ENCODE data around the gene TMEM191C.
"Not testable (repeated sequence)": the region's sequence is repeated elsewhere in the genome, so short reads cannot be mapped to it uniquely, and the experiment has no call there.

TMEM191C gene

GRCh38 chr22:21446128-21446826, 20.9 kb upstream of the TMEM191C start:
- no peak for DNase-seq

DNA sequence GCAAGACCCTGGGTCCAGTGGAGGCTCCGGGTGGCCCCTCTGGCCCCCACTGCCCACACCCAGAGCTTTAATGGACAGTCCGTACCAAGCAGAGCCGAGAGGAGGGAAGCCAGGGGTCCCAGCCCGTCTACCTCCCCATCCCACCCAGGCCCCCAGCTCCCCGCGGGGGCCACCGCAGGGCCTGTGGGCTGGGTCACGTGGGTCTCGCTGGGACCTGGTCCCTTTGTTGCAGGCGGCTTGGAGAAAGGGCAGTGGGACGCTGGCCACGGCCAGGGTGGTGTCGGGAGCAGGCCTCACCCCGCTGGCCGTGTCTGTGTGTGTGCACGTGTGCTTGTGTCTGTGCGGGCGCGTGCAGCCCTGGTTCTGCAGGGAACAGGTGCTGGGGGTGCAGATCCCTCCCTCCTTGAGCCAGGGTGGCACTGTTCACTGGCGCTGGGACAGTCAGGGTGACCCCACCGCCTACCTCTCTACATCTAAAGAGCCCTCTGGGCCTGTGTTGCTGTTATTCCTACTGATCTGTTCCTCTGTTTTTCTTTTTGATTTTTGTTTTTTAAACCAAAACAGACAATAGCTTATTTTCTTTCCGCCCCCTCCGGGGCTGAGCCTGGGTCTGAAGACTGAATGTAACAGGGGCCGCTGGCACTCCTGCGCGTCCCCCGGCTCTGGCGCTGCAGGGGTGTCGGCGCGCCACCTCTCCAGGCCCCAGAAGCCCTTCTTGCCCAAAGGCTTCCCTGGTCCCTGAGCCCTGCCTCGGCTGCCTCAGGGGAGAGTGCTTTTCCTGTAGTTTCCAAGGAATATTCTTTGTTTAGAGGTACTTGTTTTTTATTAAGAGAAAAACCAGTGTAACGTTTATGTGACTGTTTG, 20.1 kb upstream of the TMEM191C start:
- DNase-seq, result no peak

DNA sequence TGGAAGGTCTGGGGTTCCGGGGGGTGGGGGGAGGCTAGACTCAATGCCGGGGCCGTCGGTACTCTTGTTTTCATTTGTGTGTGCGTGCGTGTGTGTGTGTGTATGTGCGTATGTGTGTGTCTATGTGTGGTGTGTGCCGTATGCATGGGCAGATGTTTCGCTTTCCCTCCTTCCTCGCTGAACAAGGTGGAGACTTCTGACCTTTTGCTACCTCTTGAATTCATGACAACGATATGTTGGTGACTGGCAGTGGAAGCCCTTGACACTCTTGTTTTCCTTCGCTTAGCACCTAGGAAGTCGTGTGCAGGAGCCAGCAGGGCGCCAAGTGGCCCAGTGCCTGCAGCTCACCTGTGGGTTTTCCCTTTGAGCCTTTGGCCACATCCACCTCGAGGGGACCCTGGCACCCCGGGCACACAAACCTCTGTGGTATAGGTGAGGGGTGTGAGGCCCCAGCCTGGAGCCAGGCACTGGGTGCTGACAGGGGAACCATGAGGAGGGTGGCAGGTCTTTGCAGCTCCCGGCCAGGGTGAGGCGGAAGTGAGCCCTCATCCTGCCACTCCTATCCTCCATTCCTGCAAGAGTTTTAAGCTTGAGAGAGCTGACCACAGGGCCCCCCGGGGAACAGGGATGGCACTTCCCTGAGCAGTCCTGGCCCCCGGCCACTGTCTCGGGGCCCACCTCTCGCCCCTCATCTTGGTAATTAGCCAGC, 19.3 kb upstream of the TMEM191C start:
- no peak for DNase-seq

DNA sequence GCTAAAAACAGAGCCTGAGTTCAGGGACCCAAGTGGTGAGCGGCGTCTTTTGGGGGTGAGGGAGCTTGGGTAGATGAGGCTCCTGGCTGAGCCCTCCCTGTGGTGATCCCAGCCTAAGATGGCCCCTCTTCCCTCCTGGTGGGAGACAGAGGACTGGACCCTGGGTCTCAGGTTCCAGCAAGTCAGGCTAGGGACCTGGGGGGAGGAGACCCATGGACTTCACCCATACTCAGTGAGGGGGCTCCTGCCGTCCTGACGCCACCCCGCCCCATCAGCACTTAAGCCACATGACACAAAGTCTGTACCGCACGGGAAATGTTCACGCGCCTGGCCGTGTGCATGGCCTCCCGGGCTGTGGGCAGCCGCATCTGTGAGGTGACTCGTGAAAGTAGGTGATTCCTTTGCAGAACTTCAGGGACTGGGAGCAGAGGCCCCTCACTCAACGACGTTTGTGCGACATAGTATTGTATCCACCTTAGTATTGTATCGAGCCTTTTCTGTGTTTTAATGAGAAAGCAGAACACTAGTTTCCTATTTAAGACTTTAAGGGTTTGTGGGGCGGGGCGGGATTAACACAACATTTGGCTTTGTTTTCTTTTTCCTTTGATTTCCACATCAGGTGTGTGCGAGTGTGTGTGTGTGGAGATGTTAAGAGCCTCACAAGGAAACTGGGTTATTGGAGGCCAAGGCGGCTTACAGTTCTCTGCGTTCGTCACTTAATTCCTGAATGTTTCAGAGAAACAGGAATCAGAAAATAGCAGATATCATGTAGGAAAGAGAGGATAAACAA, 18.4 kb upstream of the TMEM191C start:
- DNase-seq, result no peak

DNA sequence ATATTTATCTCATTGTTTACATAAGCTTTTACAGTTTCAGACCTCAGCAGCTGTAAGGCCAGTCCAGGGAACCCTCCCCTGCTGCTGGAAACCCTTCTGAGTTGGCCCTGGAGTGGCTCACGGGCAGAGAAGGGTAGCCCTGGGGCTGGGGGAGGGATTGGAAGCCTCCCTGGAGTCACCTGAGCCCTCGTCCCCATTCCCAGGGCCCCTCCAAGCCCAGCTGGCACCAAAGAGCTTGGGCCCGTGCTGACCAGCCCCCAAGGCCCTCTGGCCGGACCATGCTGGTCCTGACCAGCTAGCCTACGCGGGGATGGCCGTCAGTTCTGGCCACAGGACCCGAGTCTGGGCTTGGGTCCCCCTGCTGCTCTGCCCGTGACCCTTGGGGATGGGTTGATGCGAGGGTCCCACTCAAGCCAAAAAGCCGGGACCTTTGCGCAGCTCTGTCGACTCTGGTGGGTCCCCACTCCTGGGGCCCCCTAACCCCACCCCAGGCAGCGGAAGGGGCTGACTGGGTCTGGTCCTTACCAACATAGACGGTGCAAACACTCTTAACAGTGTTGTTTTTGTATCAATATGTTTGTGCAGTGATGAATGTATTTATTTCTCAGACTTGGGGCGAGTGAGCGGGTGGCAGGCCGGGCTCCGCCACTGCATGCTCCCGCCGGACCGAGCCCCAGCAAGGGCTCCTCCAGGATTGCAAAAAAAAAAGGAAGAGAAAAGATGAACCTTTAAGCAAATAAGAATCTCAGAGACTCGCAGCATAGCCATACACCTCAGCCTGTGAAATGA, 17.5 kb upstream of the TMEM191C start:
- DNase-seq, result no peak

- no peak for DNase-seq
These were observed 16.8 kb upstream of the TMEM191C start for GRCh38 chr22:21450320-21450831.

- DNase-seq, result no peak
These were observed 16.3 kb upstream of the TMEM191C start for GRCh38 chr22:21450858-21451353.

- DNase-seq, result no peak
These were observed 15.4 kb upstream of the TMEM191C start for GRCh38 chr22:21451545-21452520.

GRCh38 chr22:21452666-21453065, 14.5 kb upstream of the TMEM191C start:
- not testable (repeated sequence) for DNase-seq

DNA sequence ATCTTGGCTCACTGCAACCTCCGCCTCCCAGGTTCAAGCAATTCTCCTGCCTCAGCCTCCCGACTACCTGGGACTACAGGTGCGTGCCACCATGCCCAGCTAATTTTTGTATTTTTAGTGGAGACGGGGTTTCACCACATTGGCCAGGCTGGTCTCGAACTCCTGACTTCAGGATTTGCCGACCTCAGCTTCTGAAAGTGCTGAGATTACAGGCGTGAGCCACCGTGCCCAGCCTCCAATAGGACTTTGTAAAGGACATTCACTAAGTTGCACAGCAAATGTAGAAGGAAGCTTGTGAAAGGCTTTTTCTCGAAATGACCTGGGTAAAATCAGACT, 12.2 kb upstream of the TMEM191C start:
- DNase-seq, result not testable (repeated sequence)

DNA sequence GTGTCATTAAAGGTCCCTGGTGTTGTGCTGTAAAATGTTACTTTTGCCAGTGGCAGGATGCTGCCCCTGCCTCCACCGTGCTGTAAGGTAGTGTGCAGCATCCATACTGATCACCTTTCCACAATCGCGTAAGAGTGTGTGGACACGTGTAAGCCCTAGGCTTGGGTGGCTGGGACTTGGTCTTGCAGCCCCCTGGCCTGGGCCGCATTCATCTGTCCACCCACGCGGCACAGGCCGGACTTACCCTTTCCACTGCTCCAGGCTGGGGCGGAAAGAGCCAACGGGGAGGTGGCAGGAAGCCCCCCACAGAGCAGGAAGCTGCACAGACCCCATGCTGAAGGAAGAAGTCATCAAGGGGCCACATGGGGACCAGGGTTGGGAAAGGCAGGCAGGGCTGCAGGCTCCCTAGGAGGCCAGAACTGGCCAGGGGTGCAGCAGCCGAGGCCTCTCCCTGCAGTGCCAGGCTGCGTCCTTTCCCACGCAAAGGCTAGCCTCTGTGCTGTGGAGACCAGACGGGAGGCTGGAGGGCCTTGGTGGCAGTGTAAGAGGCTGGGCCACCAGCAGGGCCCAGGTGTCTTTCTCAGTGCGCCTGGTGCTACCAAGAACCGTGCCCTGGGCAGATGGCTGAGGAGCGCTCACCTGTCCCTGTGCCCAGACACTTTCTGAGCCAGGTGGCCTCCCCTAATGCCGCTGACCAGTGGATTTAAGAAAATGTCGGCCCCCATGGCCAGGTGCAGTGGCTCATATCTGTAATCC, 11.7 kb upstream of the TMEM191C start:
- DNase-seq, result no peak

GRCh38 chr22:21457023-21457787, 10.0 kb upstream of the TMEM191C start:
- no peak for DNase-seq

DNA sequence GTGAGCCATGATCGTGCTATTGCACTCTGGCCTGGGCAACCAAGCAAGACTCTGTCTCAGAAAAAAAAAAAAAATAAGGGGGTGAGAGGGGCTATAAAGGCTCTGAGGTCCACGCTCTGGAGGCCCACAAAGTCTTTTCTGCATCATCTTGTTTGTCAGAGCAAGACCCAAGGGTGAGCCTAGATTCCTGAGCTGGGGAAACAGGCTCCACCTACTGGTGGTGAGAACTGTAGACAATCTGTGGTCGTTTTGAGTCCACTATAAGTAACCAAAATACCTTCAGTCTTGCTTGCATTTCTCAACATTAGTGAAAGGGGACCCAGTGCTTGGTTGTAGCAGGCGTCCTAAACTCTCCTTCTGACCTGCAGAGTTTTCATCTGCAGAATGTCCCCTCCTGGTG, 4.5 kb upstream of the TMEM191C start:
- DNase-seq, result not testable (repeated sequence)

DNA sequence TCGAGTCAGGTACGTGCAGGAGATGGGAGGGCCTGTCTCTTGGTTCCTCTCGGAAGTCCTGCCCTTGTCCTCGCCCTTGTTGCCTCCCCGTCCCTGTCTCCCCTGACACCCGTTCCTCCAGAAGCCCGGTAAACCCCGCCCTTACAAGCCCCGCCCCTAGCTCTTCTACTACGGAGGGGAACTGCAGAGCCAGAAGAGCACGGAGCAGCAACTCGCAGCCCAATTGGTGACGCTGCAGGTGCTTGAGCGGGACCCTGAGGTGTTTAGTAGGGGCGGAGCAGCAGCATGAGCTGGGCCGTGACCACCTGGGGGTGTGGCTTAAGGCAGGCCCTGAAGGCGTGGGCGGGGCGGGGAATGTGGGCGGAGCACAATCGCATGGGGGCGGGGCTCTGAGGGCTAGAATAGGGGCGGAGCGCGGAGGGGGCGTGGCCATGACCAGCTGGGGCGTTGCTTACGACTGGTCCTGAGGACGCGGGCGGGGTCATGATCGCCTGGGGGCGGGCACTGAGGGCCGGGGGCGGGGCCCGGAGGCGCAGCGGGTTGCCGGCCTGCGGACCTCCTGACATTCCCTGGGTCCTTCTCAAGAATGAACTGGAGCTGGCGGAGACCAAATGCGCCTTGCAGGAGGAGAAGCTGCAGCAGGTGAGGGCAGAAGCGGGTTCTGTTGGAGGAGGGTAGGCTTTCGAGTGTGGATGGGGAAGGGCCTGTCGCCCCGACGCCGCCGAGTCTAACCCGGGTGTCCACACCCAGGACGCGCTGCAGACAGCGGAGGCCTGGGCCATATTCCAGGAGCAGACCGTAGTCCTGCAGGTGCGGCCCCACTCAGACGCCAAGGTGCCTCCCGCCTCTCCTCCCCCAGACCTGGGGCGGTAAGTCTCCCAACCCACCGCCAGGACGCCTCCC, 1.3 kb downstream of the TMEM191C start:
- DNase-seq, result not testable (repeated sequence)

- DNase-seq, result not testable (repeated sequence)
These were observed 2.2 kb downstream of the TMEM191C start for GRCh38 chr22:21469097-21469994.

- DNase-seq, result not testable (repeated sequence)
These were observed 5.8 kb downstream of the TMEM191C start for GRCh38 chr22:21472984-21473383.
